ENCODE data around the gene SLCO1C1.

DNA sequence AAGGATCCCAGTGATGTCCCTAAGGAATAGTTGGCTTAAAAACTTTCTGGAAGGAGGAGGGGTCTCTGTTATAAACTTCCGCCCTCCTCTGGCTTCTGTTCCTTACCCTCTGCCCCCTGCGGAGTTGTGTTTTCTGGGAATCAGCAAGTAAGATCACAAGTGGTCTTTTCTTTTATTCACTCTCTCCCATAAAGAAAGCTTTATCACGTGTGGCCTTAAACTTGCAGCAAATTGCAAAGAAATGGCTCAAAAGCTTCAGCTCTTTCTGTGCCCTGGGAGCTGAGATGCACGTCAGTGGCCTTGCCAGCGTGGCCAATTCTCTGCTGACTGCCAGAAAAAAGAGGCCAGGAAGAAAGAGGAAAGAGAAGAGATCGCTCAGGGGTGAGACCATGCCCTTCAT is at the start of gene SLCO1C1:
- TF ChIP-seq, protein P1, sequence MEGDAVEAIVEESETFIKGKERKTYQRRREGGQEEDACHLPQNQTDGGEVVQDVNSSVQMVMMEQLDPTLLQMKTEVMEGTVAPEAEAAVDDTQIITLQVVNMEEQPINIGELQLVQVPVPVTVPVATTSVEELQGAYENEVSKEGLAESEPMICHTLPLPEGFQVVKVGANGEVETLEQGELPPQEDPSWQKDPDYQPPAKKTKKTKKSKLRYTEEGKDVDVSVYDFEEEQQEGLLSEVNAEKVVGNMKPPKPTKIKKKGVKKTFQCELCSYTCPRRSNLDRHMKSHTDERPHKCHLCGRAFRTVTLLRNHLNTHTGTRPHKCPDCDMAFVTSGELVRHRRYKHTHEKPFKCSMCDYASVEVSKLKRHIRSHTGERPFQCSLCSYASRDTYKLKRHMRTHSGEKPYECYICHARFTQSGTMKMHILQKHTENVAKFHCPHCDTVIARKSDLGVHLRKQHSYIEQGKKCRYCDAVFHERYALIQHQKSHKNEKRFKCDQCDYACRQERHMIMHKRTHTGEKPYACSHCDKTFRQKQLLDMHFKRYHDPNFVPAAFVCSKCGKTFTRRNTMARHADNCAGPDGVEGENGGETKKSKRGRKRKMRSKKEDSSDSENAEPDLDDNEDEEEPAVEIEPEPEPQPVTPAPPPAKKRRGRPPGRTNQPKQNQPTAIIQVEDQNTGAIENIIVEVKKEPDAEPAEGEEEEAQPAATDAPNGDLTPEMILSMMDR (IDR thresholded peaks at IDR 0.05; ENCODE audit: poor library complexity) = no peak
- no peak for TF ChIP-seq EZH2 (IDR thresholded peaks at IDR 0.05; ENCODE audit: borderline replicate concordance)
